Amniotic stem cell (primary cell): ENCODE results near the gene TLR6.
"Not testable (repeated sequence)": the region's sequence is repeated elsewhere in the genome, so short reads cannot be mapped to it uniquely, and the experiment has no call there.

Experiments
- DNase-seq: peaks from one replicate; lab custom pipeline; 2025; lab: John Stamatoyannopoulos, UW

The TLR6 gene

DNA sequence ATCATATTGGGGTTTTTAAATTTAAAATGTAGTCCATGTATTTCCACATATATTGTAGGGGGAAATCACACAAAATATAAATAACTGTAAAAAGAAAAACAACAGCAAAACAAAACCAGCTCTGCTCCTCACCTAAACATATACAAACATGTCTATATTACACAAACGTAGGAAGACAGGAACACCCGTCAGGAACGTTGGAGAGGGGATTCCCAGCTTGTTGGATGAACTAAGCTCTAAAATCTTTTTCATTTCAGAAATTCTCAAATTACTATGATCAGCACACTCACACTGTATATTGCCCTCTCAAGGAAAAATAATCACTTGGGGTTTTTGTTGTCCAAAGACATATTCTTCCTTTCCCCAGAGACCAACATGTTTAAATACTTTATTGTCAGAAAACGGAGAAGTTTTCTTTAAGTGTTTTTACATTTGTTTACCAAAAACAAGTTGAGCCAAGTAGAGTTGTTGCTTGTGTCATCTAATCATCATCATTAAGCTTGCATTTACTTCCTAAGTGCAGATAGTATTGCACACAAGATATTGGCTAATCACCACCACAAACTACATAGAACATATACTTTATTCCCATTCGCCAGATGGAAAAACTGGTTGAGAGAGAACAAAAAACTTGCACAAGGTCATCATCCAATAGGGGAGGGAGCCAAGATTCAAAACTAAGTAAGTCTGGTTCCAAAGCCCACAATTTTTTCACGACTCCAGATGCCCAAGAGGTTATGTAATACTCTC, 71.4 kb downstream of the TLR6 start:
- DNase-seq: no peak

GRCh38 chr4:38784141-38784540, 72.5 kb downstream of the TLR6 start:
- DNase-seq: no peak

- DNase-seq: no peak
Measured at GRCh38 chr4:38783109-38783460, 73.5 kb downstream of the TLR6 start.

- DNase-seq: no peak
Measured at GRCh38 chr4:38782452-38783108, 74.0 kb downstream of the TLR6 start, which contains the start of gene TLR10. Gene TLR10, minus strand, starts transcription at chr4:38782990. Its CDS starts 7,400 bp downstream, at chr4:38775590.

DNA sequence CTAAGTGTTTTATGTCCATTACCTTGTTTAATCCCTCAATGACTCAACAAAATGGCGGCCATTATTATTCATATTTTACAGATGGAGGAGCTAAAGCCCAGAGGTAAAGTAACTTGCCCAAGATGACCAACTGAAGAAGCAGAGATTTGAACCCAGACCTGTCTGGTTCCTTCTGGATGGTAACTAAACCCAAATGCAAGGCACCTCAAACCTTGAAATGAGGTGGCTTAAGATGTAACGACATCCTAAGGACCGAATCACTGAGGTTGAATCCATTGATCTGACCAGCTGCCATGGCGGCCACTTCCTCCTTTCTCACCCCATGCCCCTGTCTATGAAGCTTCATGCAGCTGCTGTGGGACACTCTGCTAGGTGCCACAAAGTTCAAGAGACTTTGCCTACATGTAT, 74.8 kb downstream of the TLR6 start:
- no peak for DNase-seq

- no peak for DNase-seq
Measured at GRCh38 chr4:38780833-38781484, 75.7 kb downstream of the TLR6 start.

- DNase-seq: no peak
Measured at GRCh38 chr4:38779790-38780189, 76.8 kb downstream of the TLR6 start.

- not testable (repeated sequence) for DNase-seq
Measured at GRCh38 chr4:38777925-38778324, 78.7 kb downstream of the TLR6 start.

DNA sequence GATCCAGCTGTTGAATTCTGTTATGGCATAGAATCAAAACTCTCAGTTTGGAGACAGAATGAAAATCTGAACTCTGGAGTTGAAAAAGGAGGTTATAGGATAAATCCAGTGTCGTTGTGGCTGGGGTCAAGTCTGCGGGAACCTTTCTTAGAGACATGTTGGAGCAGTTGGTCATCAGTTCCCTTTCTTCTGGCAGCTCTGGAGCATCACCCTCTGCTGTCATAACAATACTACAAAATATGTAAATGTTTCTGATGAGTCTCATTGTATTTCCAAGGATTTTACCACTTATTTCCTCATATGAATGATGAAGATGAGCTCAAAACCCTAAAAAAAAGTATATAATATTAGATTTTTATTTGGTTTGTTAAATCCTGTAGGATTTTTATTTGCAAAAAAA, 81.3 kb downstream of the TLR6 start:
- DNase-seq: no peak

DNA sequence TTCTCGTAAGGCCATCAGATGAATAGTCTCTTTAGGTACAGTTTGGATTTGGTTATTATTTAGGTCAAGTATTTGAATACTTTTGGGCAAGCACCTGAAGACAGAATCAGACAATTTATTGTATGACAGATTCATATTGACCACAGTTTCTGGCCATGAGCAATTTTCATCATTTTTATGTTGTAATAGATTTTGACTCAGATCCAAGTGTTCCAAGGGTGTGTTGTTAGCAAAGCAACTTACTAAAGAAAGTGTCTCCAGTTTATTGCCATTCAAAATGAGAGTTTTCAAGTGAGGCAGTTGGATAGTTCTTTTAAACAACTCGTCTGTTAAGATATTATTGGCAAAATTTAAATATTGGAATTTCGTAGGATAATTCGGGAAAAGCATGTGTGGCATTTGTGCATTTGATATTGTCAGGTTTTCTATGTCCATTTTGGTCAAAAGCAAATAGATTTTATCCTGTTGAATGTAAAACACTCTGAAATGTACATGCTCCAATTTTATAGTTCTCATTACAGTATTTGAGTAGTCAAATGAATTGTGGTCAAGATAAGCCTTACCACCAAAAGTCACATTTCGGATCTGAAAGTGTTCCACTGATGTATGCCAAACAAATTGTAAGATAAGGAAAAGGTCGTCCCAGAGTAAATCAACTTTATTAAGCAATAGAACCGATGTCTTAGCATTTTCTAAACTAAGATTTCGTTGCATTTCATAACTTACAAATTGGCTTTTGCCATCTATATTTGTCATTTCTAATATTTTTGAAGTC, 82.2 kb downstream of the TLR6 start:
- DNase-seq: no peak
